Right lobe of liver (tissue), 4 donors: Measurements from ENCODE around the gene KAT7.

Experiments
- POLR2A ChIP-seq: fragments of 450-650 bp; IDR thresholded peaks from one replicate; pipeline ENCODE4 v1.6.1; 2017; ENCODE audit warnings: antibody characterized with exemption, mild to moderate bottlenecking
- TF ChIP-seq, protein P1 (sequence below), 4 donors: fragments of 200-600 bp in 3 of 4; fragments of 450-650 bp in 1 of 4; IDR thresholded peaks; one replicate each; pipeline versions ENCODE4 v1.5.1 to v1.8.0; 2016 to 2022; ENCODE audit warnings: antibody characterized with exemption in 4 of 4, mild to moderate bottlenecking in 2 of 4
- donor health status: DM: no; HTN: no; CAD: no.
- donor health status: DM: no; HTN: no; CAD: no.
- donor health status: DM: no; HTN: yes; CAD: no.

DNA sequence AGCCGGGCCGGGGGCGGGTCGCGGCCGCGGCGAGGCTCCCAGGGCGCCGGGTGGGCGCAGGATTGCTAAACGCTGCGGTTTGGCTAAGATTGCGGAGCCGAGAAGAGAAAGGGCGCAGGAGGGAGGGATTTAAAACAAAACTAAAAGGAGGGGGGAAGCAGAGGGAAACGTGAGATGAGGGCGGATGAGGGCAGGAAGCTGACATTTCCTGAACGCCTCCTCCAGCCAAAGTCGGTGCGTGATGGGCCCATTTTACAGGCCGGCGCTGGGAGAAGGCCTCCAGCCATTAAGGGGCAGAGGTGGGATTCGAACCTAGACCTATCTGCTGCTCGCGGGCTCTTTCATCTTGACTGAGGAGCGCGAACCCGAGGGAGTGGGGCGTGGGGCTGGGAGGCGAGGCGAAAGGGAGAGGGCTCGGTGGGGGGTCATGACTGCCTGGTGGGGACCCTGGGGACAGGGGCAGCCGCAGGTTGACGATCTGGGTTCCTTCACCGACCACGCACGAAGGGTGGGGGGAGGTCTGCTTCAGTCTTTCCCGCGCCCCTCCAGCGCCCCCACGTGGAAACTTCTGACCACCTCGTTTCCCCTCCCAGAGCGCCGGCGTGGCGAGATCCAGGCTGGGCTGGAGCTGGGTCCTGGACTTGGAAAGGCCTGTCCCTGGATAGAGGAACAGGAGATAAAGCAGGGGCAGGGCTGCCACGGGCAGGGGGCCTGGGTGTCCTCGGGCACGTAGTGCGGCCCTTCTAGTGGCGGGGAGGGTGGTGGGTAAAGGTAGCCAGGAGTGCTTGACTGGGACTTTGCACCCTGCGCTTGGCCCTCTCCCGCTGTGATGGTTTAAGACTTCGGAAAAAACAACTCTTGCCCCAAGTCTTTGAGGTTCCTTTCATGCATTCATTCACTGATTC is 63.2 kb downstream of the KAT7 start:
- TF ChIP-seq, protein P1, sequence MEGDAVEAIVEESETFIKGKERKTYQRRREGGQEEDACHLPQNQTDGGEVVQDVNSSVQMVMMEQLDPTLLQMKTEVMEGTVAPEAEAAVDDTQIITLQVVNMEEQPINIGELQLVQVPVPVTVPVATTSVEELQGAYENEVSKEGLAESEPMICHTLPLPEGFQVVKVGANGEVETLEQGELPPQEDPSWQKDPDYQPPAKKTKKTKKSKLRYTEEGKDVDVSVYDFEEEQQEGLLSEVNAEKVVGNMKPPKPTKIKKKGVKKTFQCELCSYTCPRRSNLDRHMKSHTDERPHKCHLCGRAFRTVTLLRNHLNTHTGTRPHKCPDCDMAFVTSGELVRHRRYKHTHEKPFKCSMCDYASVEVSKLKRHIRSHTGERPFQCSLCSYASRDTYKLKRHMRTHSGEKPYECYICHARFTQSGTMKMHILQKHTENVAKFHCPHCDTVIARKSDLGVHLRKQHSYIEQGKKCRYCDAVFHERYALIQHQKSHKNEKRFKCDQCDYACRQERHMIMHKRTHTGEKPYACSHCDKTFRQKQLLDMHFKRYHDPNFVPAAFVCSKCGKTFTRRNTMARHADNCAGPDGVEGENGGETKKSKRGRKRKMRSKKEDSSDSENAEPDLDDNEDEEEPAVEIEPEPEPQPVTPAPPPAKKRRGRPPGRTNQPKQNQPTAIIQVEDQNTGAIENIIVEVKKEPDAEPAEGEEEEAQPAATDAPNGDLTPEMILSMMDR (IDR thresholded peaks at IDR 0.05), result peak; percentile 30 to 63 (median 46)
- peak; percentile 20 for TF ChIP-seq POLR2A
